Peyer's patch (tissue), 4 donors: ENCODE measurements around the gene FST. TPM values are rescaled to one million over a fixed set of nuclear protein-coding genes. Genes with fewer than 3 reads are reported as not detected.

ENCODE experiments used
- DNase-seq, 3 donors: peaks; one replicate each; pipeline ENCODE4 v3.0.0-alpha.2; 2017 to 2019
- H3K27ac ChIP-seq, 4 donors: fragments of 200-600 bp; sonication (generic); one replicate each; pipeline ENCODE4 v1.5.1; 2016 to 2019
- H3K27me3 ChIP-seq, 2 donors: fragments of 200-600 bp; sonication (generic); one replicate each; pipeline ENCODE4 v1.5.1; 2019
- H3K36me3 ChIP-seq, 3 donors: fragments of 200-600 bp; sonication (generic); one replicate each; pipeline ENCODE4 v1.5.1; 2016 to 2019
- H3K4me1 ChIP-seq, 4 donors: fragments of 200-600 bp; sonication (generic); one replicate each; pipeline ENCODE4 v1.5.1; 2016 to 2019
- H3K4me3 ChIP-seq, 4 donors: fragments of 200-600 bp; sonication (generic); 1 replicate in 3 of 4; 2 replicates in 1 of 4; pipeline ENCODE4 v1.5.1; 2016 to 2019; ENCODE audit warnings: mild to moderate bottlenecking in 1 of 4
- H3K9me3 ChIP-seq, 4 donors: fragments of 200-600 bp; sonication (generic); one replicate each; pipeline ENCODE4 v1.5.1; 2016 to 2019; ENCODE audit warnings: mild to moderate bottlenecking in 1 of 4
- POLR2A ChIP-seq, 2 donors: fragments of 450-650 bp; IDR thresholded peaks; one replicate each; pipeline ENCODE4 v1.5.1; 2017; ENCODE audit warnings: antibody characterized with exemption in 2 of 2, mild to moderate bottlenecking in 2 of 2, moderate library complexity in 2 of 2
- total RNA-seq, 4 donors: library from RNA; depleted of rRNA; stranded (reverse); fragments of >200 nt; gene quantifications; one replicate each; pipeline ENCODE4 v1.1.0, GENCODE V29; 2016
- TF ChIP-seq, protein P1 (sequence below), 6 experiments: fragments of 450-650 bp in 4 of 6; fragments of 200-600 bp in 2 of 6; sonication (generic) in 1 of 6; IDR thresholded peaks; one replicate each; pipeline ENCODE4 v1.5.1; 2017 to 2019; ENCODE audit warnings: antibody characterized with exemption in 6 of 6, mild to moderate bottlenecking in 3 of 6, moderate library complexity in 1 of 6

The FST gene
- total RNA-seq, 4 donors from 2014 or later, result 3.5 to 47.0 (median 10.9) TPM

- H3K9me3 ChIP-seq, result no peaks in the 10 kb centered on the region
- DNase-seq, result no peak
Observed at GRCh38 chr5:53438079-53438478, 42.4 kb upstream of the FST start.

DNA sequence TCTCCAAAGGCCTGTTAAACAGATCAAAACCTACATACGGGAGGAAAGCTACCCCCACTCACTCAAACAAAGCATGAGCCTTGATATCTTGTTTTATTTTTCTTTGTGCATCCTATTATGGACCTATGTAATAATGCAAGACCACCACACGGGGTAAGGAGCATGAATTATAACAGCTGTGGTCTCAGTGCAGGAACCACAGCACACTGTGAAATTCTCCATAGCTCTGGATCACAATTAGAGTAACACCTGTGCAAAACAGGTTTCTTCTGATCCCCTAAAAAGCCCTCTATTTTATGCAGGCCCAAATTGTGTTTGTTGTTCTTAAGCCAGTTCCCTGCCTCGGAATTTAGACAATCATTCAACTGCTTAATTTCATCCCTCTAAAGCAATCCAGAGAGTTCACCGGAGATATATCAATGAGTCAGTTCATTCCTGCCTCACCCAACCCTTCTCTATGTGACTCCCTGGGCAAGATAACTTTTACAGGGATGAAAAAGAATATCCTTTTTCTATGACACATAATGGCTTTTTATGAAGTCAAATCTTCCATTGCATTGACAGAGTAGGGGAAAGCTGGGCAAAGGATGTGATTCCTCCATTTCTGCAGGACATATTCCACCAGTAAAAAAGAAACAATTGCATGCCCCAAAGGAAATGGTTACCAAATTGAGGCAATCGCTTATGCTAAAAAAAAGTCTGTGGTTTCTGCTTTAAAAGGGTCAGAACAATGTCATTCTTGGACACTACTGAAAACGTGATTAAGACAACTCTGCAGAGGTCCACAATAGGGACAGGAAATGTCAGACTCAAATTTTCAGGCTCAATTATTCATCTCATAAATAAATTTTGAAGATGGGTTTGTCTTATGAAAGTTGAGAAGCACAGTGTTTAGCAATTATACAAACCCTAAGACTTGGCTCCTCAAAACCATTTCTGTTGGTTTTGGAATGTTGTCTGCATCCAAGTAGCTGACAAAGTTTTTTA lies 41.6 kb upstream of the FST start:
- Histone ChIP-seq H3K27me3 (no peaks in the 10 kb centered on the region), H3K36me3 (no peaks in the 10 kb centered on the region), H3K27ac (no peak overlapping the region), H3K9me3 (no peaks in the 10 kb centered on the region), H3K4me1 (no peaks in the 10 kb centered on the region), H3K4me3 (no peak overlapping the region)
- no peak for DNase-seq
- no peak for TF ChIP-seq POLR2A (IDR thresholded peaks at IDR 0.05)
- TF ChIP-seq, protein P1, sequence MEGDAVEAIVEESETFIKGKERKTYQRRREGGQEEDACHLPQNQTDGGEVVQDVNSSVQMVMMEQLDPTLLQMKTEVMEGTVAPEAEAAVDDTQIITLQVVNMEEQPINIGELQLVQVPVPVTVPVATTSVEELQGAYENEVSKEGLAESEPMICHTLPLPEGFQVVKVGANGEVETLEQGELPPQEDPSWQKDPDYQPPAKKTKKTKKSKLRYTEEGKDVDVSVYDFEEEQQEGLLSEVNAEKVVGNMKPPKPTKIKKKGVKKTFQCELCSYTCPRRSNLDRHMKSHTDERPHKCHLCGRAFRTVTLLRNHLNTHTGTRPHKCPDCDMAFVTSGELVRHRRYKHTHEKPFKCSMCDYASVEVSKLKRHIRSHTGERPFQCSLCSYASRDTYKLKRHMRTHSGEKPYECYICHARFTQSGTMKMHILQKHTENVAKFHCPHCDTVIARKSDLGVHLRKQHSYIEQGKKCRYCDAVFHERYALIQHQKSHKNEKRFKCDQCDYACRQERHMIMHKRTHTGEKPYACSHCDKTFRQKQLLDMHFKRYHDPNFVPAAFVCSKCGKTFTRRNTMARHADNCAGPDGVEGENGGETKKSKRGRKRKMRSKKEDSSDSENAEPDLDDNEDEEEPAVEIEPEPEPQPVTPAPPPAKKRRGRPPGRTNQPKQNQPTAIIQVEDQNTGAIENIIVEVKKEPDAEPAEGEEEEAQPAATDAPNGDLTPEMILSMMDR (IDR thresholded peaks at IDR 0.05), result no peak

More at GRCh38 chr5:53438079-53438478, 42.4 kb upstream of the FST start:
- H3K36me3 ChIP-seq, result no peaks in the 10 kb centered on the region
- H3K4me3 ChIP-seq, result no peak overlapping the region
- H3K27ac ChIP-seq, result no peak overlapping the region
- TF ChIP-seq, protein P1 (IDR thresholded peaks at IDR 0.05), result no peak
- TF ChIP-seq POLR2A (IDR thresholded peaks at IDR 0.05), result no peak
- H3K27me3 ChIP-seq, result no peaks in the 10 kb centered on the region
- no peaks in the 10 kb centered on the region for H3K4me1 ChIP-seq

- no peaks in the 10 kb centered on the region for H3K36me3 ChIP-seq
- no peaks in the 10 kb centered on the region for H3K4me1 ChIP-seq
- no peaks in the 10 kb centered on the region for H3K27me3 ChIP-seq
- no peak for DNase-seq
- no peak overlapping the region for H3K27ac ChIP-seq
- H3K9me3 ChIP-seq, result no peaks in the 10 kb centered on the region
- no peak overlapping the region for H3K4me3 ChIP-seq
- no peak for TF ChIP-seq POLR2A (IDR thresholded peaks at IDR 0.05)
- TF ChIP-seq, protein P1 (IDR thresholded peaks at IDR 0.05), result no peak
Observed at GRCh38 chr5:53442961-53443360, 37.5 kb upstream of the FST start.

GRCh38 chr5:53445569-53445968 lies 34.9 kb upstream of the FST start:
- no peaks in the 10 kb centered on the region for H3K36me3 ChIP-seq
- H3K9me3 ChIP-seq, result no peaks in the 10 kb centered on the region
- no peaks in the 10 kb centered on the region for H3K27me3 ChIP-seq
- no peak overlapping the region for H3K4me3 ChIP-seq
- TF ChIP-seq, protein P1 (IDR thresholded peaks at IDR 0.05), result no peak
- no peak for TF ChIP-seq POLR2A (IDR thresholded peaks at IDR 0.05)
- no peaks in the 10 kb centered on the region for H3K4me1 ChIP-seq
- DNase-seq, result no peak
- no peak overlapping the region for H3K27ac ChIP-seq

GRCh38 chr5:53446908-53447307 lies 33.5 kb upstream of the FST start:
- Histone ChIP-seq H3K9me3 (no peaks in the 10 kb centered on the region), H3K36me3 (no peaks in the 10 kb centered on the region), H3K4me1 (no peaks in the 10 kb centered on the region), H3K27ac (no peak overlapping the region), H3K4me3 (no peak overlapping the region), H3K27me3 (no peaks in the 10 kb centered on the region)
- DNase-seq, result no peak
- no peak for TF ChIP-seq POLR2A (IDR thresholded peaks at IDR 0.05)
- TF ChIP-seq, protein P1 (IDR thresholded peaks at IDR 0.05), result no peak
